ENCODE measurements around the gene FBXO36.

GRCh38 chr2:229943770-229944449 lies 21.6 kb downstream of the FBXO36 start:
- TF ChIP-seq CTCF (IDR thresholded peaks at IDR 0.05 in 2 of 3, conservative IDR thresholded peaks at IDR 0.05 in 1 of 3; ENCODE audit: borderline replicate concordance in 1 of 3, insufficient read depth in 1 of 3, low read depth in 2 of 3, low read length in 2 of 3) (no peak), ZNF274 (IDR thresholded peaks at IDR 0.05; ENCODE audit: low read depth, low read length) (no peak), POLR2A (IDR thresholded peaks at IDR 0.05; ENCODE audit: borderline replicate concordance, extremely low read depth, insufficient read depth, insufficient read length) (no peak), SIN3A (IDR thresholded peaks at IDR 0.05; ENCODE audit: low read depth) (no peak), POLR2AphosphoS5 (IDR thresholded peaks at IDR 0.05; ENCODE audit: low read depth, low read length) (no peak), RAD21 (IDR thresholded peaks at IDR 0.05; ENCODE audit: low read depth) (no peak), MAX (IDR thresholded peaks at IDR 0.05) (no peak), EGR1 (IDR thresholded peaks at IDR 0.05; ENCODE audit: low read depth) (no peak), CEBPB (IDR thresholded peaks at IDR 0.05; ENCODE audit: low read depth) (no peak), ZBTB33 (IDR thresholded peaks at IDR 0.05; ENCODE audit: extremely low read depth, insufficient replicate concordance, low read length) (no peak), TCF7L2 (IDR thresholded peaks at IDR 0.05; ENCODE audit: borderline replicate concordance, extremely low read depth, insufficient read depth, insufficient read length) (no peak), EZH2phosphoT487 (IDR thresholded peaks at IDR 0.05; ENCODE audit: borderline replicate concordance) (no peak), SP1 (IDR thresholded peaks at IDR 0.05; ENCODE audit: low read depth) (no peak), ZFX (IDR thresholded peaks at IDR 0.05) (no peak)

All from HCT116 (cell line).